Posterior cingulate gyrus (tissue), 11 donors: ENCODE results near the gene TYR.
"Not testable (repeated sequence)": the region's sequence is repeated elsewhere in the genome, so short reads cannot be mapped to it uniquely, and the experiment has no call there.

Experiments
- DNase-seq, 10 donors: peaks; one replicate each; pipeline versions ENCODE4 v3.0.0 to v3.0.0-alpha.2; 2020 to 2021; ENCODE audit warnings: mixed read lengths in 3 of 10
- intact Hi-C: fragments of 100-400 bp; cut with DNase I; formaldehyde crosslinking; loops from one replicate; pipeline ENCODE4 v1.15.1; 2023

The TYR gene

DNA sequence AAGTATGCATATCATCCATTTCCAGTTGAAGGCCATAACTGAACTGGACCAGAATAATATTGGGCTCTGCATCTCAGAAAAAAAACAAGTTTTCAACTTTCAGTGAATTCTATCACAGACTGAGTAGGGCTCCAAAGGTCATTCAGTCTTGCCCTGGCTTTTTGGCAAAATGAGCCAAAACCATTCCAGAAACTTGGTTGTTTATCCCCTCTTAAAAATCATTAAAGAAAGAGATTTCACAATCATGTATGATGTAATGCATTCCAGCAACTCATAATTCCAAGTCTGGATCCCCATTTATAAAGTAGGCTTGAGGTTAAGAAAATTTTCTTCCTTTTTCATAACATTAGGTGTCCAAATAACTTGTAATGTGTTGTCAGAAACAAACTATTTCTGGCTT, 162.8 kb downstream of the TYR start:
- intact Hi-C loops, DNase-seq: not testable (repeated sequence)

DNA sequence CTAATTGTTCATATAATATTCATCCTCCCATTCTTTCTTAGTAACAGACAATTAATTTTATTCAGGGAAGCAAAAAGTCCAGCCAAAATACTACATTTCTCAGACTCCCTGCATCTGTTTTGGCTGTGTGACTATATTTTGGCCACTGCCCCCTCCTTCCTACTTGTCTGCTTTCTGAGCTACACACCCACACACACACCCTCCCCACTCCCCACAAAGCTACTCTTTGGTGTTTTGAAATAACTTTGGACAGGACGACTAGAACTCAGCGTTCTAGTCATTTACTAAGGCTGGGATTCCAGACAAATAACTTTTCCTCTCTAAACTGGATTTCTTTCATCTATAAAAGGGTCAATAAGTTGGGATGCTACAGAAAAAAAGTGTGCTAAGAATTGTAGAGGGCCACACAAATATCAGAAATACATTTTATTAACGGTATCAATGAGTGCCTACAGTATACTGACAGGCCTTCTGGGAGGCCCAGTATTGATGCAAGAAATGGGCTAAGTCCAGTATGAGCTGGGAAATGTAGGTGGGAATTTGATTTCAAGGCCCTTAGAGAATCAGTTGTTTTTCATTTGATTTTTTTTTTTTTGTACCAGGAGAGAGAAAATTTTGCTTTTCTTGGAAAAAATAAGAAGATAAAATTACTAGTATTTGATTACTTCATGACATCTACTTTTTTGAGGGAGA, 165.4 kb downstream of the TYR start:
- DNase-seq, intact Hi-C loops: not testable (repeated sequence)
